H1 (cell line): Measurements from ENCODE around the gene GAS6. TPM values are rescaled to one million over a fixed set of nuclear protein-coding genes. Genes with fewer than 3 reads are reported as not detected.
A peak's percentile ranks its signal among the peaks of the same experiment; 100 is the strongest.

Experiments
- CTCF ChIA-PET: fragments of 300-600 bp; sonication (Branson Sonifier 250); formaldehyde crosslinking; loops from one replicate; lab custom pipeline; 2021; ENCODE audit not compliant: partially characterized antibody; lab: Charles Lee
- POLR2A ChIA-PET: fragments of 300-600 bp; sonication (Branson Sonifier 250); formaldehyde crosslinking; loops from one replicate; lab custom pipeline; 2021; ENCODE audit warnings: inconsistent platforms; ENCODE audit not compliant: partially characterized antibody; lab: Charles Lee
- DNase-seq, 2 experiments: peaks; one replicate each; pipeline versions ENCODE4 v3.0.0 to v3.0.0-alpha.2; 2010 to 2022; ENCODE audit warnings: low spot score in 2 of 2, low read depth in 1 of 2, mixed read lengths in 1 of 2
- FAIRE-seq: peaks from 2 replicates; lab custom pipeline; 2011; peaks lifted over from hg19 to GRCh38; lab: Jason Lieb, UNC
- H2AFZ ChIP-seq: 2 replicates; pipeline ENCODE4 v1.8.1; 2012; ENCODE audit warnings: low read length, inconsistent platforms
- H2AK5ac ChIP-seq: 2 replicates; pipeline ENCODE4 v1.6.1; 2013; ENCODE audit warnings: low read depth, low read length
- H2BK120ac ChIP-seq: replicated peaks from 2 replicates; pipeline ENCODE3; 2013; ENCODE audit warnings: low read depth, low read length, inconsistent platforms
- H2BK12ac ChIP-seq: 2 replicates; pipeline ENCODE4 v1.6.1; 2013; ENCODE audit warnings: low read depth, low read length
- H2BK15ac ChIP-seq: 2 replicates; pipeline ENCODE4 v1.6.1; 2013; ENCODE audit warnings: low read length
- H2BK20ac ChIP-seq: 2 replicates; pipeline ENCODE4 v1.6.1; 2013; ENCODE audit warnings: low read length
- H2BK5ac ChIP-seq: 2 replicates; pipeline ENCODE4 v1.6.1; 2013; ENCODE audit warnings: low read depth, low read length
- H3K14ac ChIP-seq: 2 replicates; pipeline ENCODE4 v1.6.1; 2013; ENCODE audit warnings: inconsistent platforms; ENCODE audit not compliant: insufficient read length
- H3K18ac ChIP-seq: 2 replicates; pipeline ENCODE4 v1.6.1; 2013; ENCODE audit warnings: low read length; ENCODE audit errors: extremely low read depth
- H3K23ac ChIP-seq: 2 replicates; pipeline ENCODE4 v1.6.1; 2013; ENCODE audit warnings: inconsistent platforms; ENCODE audit not compliant: insufficient read length
- H3K23me2 ChIP-seq: 2 replicates; pipeline ENCODE4 v1.6.1; 2013; ENCODE audit warnings: low read depth, low read length
- H3K27ac ChIP-seq: 2 replicates; pipeline ENCODE4 v1.6.1; 2011; ENCODE audit warnings: low read depth, low read length, inconsistent platforms
- H3K27me3 ChIP-seq, 4 experiments: replicated peaks in 1 of 4; 1 replicate in 1 of 4; 2 replicates in 3 of 4; pipeline versions ENCODE4 v1.6.1 to v1.8.1; 2011 to 2013; ENCODE audit warnings: low read length in 3 of 4, mild to moderate bottlenecking in 3 of 4, inconsistent platforms in 2 of 4, mixed read lengths in 2 of 4, moderate library complexity in 1 of 4; ENCODE audit not compliant: control insufficient read depth in 3 of 4, insufficient read depth in 3 of 4; ENCODE audit errors: extremely low read depth in 1 of 4
- H3K36me3 ChIP-seq, 4 experiments: 2 replicates each; pipeline versions ENCODE4 v1.6.1 to v1.8.1; 2011 to 2013; ENCODE audit warnings: mild to moderate bottlenecking in 4 of 4, low read length in 3 of 4, moderate library complexity in 2 of 4, control low read depth in 1 of 4, inconsistent platforms in 1 of 4; ENCODE audit not compliant: insufficient read depth in 4 of 4, control insufficient read depth in 2 of 4
- H3K4ac ChIP-seq: replicated peaks from 2 replicates; pipeline ENCODE3; 2013; ENCODE audit warnings: low read length, low read depth, mixed read lengths, inconsistent platforms; ENCODE audit not compliant: insufficient read length
- H3K4me1 ChIP-seq, 4 experiments: replicated peaks in 1 of 4; 1 replicate in 1 of 4; 2 replicates in 3 of 4; pipeline versions ENCODE4 v1.6.1 to v1.8.1; 2011 to 2013; ENCODE audit warnings: low read length in 3 of 4, inconsistent platforms in 2 of 4, mixed read lengths in 1 of 4; ENCODE audit not compliant: insufficient read depth in 4 of 4, control insufficient read depth in 3 of 4
- H3K4me2 ChIP-seq, 2 experiments: 2 replicates each; pipeline versions ENCODE4 v1.6.1 to v1.8.1; 2011 to 2013; ENCODE audit warnings: low read depth in 2 of 2, low read length in 2 of 2, control low read depth in 1 of 2, inconsistent platforms in 1 of 2, mild to moderate bottlenecking in 1 of 2; ENCODE audit not compliant: insufficient read depth in 1 of 2
- H3K4me3 ChIP-seq, 4 experiments: fragments of 200-600, 300-600 bp in 1 of 4; sonication (generic), shearing (Covaris generic), sonication (Bioruptor Twin) in 1 of 4; 2 replicates each; pipeline versions ENCODE4 v1.5.1 to v1.8.1; 2011 to 2016; ENCODE audit warnings: low read length in 4 of 4, low read depth in 3 of 4, control low read depth in 2 of 4, inconsistent platforms in 2 of 4, mild to moderate bottlenecking in 2 of 4, mixed read lengths in 1 of 4, moderate library complexity in 1 of 4; ENCODE audit not compliant: insufficient read depth in 2 of 4; ENCODE audit errors: extremely low read depth in 1 of 4
- H3K56ac ChIP-seq: replicated peaks from 2 replicates; pipeline ENCODE3; 2013; ENCODE audit warnings: low read depth, mild to moderate bottlenecking, mixed read lengths, low read length, inconsistent platforms; ENCODE audit not compliant: insufficient read length
- H3K79me1 ChIP-seq: 2 replicates; pipeline ENCODE4 v1.6.1; 2013; ENCODE audit warnings: low read depth, low read length, control low read depth
- H3K79me2 ChIP-seq, 2 experiments: 2 replicates each; pipeline versions ENCODE4 v1.6.1 to v1.8.1; 2012 to 2013; ENCODE audit warnings: low read length in 2 of 2, mild to moderate bottlenecking in 2 of 2, inconsistent platforms in 1 of 2; ENCODE audit not compliant: insufficient read depth in 2 of 2, control insufficient read depth in 1 of 2
- H3K9ac ChIP-seq, 4 experiments: replicated peaks in 1 of 4; 1 replicate in 1 of 4; 2 replicates in 3 of 4; pipeline versions ENCODE4 v1.6.1 to v1.8.1; 2011 to 2013; ENCODE audit warnings: low read depth in 3 of 4, low read length in 3 of 4, control low read depth in 2 of 4, mild to moderate bottlenecking in 2 of 4, moderate library complexity in 2 of 4, inconsistent platforms in 1 of 4; ENCODE audit errors: extremely low read depth in 1 of 4
- H3K9me3 ChIP-seq, 2 experiments: 2 replicates each; pipeline versions ENCODE4 v1.6.1 to v1.8.1; 2012 to 2013; ENCODE audit warnings: mild to moderate bottlenecking in 2 of 2, moderate library complexity in 2 of 2, control low read depth in 1 of 2, inconsistent platforms in 1 of 2, low read depth in 1 of 2, low read length in 1 of 2, mixed read lengths in 1 of 2; ENCODE audit not compliant: insufficient read depth in 2 of 2
- H4K20me1 ChIP-seq, 2 experiments: replicated peaks in 1 of 2; 2 replicates each; pipeline versions ENCODE3 to v1.8.1; 2011 to 2013; ENCODE audit warnings: inconsistent platforms in 2 of 2, low read length in 2 of 2, mild to moderate bottlenecking in 1 of 2; ENCODE audit not compliant: insufficient read depth in 2 of 2, control insufficient read depth in 1 of 2
- H4K5ac ChIP-seq: 2 replicates; pipeline ENCODE4 v1.6.1; 2013; ENCODE audit warnings: low read length, low read depth, mixed read lengths, inconsistent platforms; ENCODE audit not compliant: insufficient read length
- H4K8ac ChIP-seq: 2 replicates; pipeline ENCODE4 v1.8.0; 2013; ENCODE audit warnings: mild to moderate bottlenecking, moderate library complexity, low read length, inconsistent platforms; ENCODE audit not compliant: insufficient read depth; ENCODE audit errors: extremely low read depth
- H4K91ac ChIP-seq: replicated peaks from 2 replicates; pipeline ENCODE3; 2013; ENCODE audit warnings: low read length, mixed read lengths, inconsistent platforms; ENCODE audit not compliant: insufficient read length
- CHD2 ChIP-seq: IDR thresholded peaks from 2 replicates; pipeline ENCODE4 v1.6.1; 2012; ENCODE audit warnings: low read length, improper control_type of control experiment
- EZH2 ChIP-seq: fragments of 200-600 bp; sonication (generic); IDR thresholded peaks from 2 replicates; pipeline ENCODE4 v1.7.1; 2012; ENCODE audit warnings: low read depth, mild to moderate bottlenecking, moderate library complexity, low read length, inconsistent platforms; ENCODE audit not compliant: severe bottlenecking
- HDAC2 ChIP-seq, 2 experiments: fragments of 300-600 bp in 1 of 2; sonication (generic) in 1 of 2; IDR thresholded peaks; 2 replicates each; pipeline ENCODE4 v1.6.1; 2011 to 2012; ENCODE audit warnings: low read depth in 2 of 2, low read length in 2 of 2, mild to moderate bottlenecking in 2 of 2, moderate library complexity in 2 of 2, borderline replicate concordance in 1 of 2, inconsistent platforms in 1 of 2
- RBBP5 ChIP-seq: IDR thresholded peaks from 2 replicates; pipeline ENCODE4 v1.7.1; 2012; ENCODE audit warnings: low read depth, mild to moderate bottlenecking, inconsistent platforms, low read length, moderate library complexity, borderline replicate concordance
- SP4 ChIP-seq: IDR thresholded peaks from 2 replicates; pipeline ENCODE4 v1.6.1; 2012; ENCODE audit warnings: low read length, inconsistent platforms
- SRF ChIP-seq: IDR thresholded peaks from 2 replicates; pipeline ENCODE4 v1.6.1; 2011; ENCODE audit warnings: mild to moderate bottlenecking, low read depth, low read length, moderate library complexity
- YY1 ChIP-seq: IDR thresholded peaks from 2 replicates; pipeline ENCODE4 v1.6.1; 2011; ENCODE audit warnings: low read depth, mild to moderate bottlenecking, low read length
- WGBS, 2 experiments: shearing (Covaris generic) in 1 of 2; methylation state at CpG; one replicate each; pipeline versions ENCODE4 v1.1.6 to v1.1.7; 2013 to 2015; ENCODE audit warnings: low lambda C conversion rate in 2 of 2, mixed read lengths in 2 of 2, inconsistent platforms in 1 of 2, low coverage in 1 of 2, missing lambda C conversion rate in 1 of 2; ENCODE audit not compliant: insufficient replicate concordance in 2 of 2, insufficient coverage in 1 of 2, insufficient read length in 1 of 2; ENCODE audit errors: extremely low coverage in 1 of 2, missing lambda C conversion rate in 1 of 2; 5-methylcytosine and 5-hydroxymethylcytosine counted together
- polyA plus RNA-seq, 7 experiments: library from polyadenylated mRNA; depleted of rRNA in 3 of 7; stranded (reverse) in 5 of 7; unstranded in 2 of 7; fragments of >200 nt in 5 of 7; fragments of 200-250 nt in 2 of 7; gene quantifications; 1 replicate in 5 of 7; 2 replicates in 1 of 7; 4 replicates in 1 of 7; pipeline versions ENCODE4 v1.2.1 to v1.2.3, GENCODE V29; 2011 to 2013; ENCODE audit warnings: missing spikeins in 2 of 7, mixed read lengths in 2 of 7
- total RNA-seq: library from RNA; stranded (reverse); fragmentation: NEBNext Ultra II Directional; extraction: Animal tissue kit (Norgen Biotek cat#: 25700); gene quantifications from 2 replicates; pipeline ENCODE4 v1.2.1, GENCODE V29; 2021

GAS6 gene
- total and polyA plus RNA-seq, 2 of the 8 experiments (the other 6 are each of a cell fraction or from before 2014, with no cell fraction given): 18.6 to 31.0 TPM

- Histone ChIP-seq H2AFZ (no peak overlapping the region), H3K4ac (no peak overlapping the region), H3K9me3 (no peaks in the 10 kb centered on the region), H3K4me1 (peaks cover 0 to 16% (median 7%) of the 10 kb centered on the region in 4 experiments; a peak in 6 of 7 replicates), H4K8ac (no peak overlapping the region), H3K23me2 (peaks cover 7% of the 10 kb centered on the region; the same call in 1 of the 2 replicates), H3K4me2 (no peak overlapping the region), H3K79me2 (peaks cover 4 to 27% of the 10 kb centered on the region in 2 experiments; a peak in 3 of 4 replicates), H2BK15ac (no peak overlapping the region), H2BK5ac (no peak overlapping the region), H3K56ac (no peak overlapping the region), H4K91ac (no peak overlapping the region), H3K9ac (no peak overlapping the region), H2BK20ac (no peak overlapping the region), H4K5ac (no peak overlapping the region), H3K23ac (no peak overlapping the region), H3K36me3 (no peaks in the 10 kb centered on the region; a peak in 1 of 8 replicates), H2AK5ac (no peak overlapping the region), H3K27ac (no peak overlapping the region), H3K14ac (no peak overlapping the region), H3K27me3 (no peaks in the 10 kb centered on the region), H3K18ac (no peak overlapping the region), H3K79me1 (peaks cover 6% of the 10 kb centered on the region), H2BK12ac (no peak overlapping the region), H4K20me1 (peaks cover 0 to 14% of the 10 kb centered on the region in 2 experiments), H3K4me3 (no peak overlapping the region), H2BK120ac (no peak overlapping the region)
- DNase-seq (peak in 1 of 2 experiments; percentile 43), FAIRE-seq (no peak)
- WGBS, 2 experiments: 90% methylated on average over 11 of the region's 11 CpGs; no CpG with 5 or more reads in 1 of the 2 experiments
- POLR2A ChIA-PET: no interaction called here
- CTCF ChIA-PET: interaction anchor here (0.8 to 2.1 kb wide), 3 partner anchors 39 to 67 kb away, joined by 4 to 6 read pairs (median 5); no protein-coding TSS in a partner anchor
- no peak for TF ChIP-seq HDAC2 (IDR thresholded peaks at IDR 0.05; ENCODE audit: borderline replicate concordance in 1 of 2, low read depth in 2 of 2, low read length in 2 of 2)
- no peak for TF ChIP-seq RBBP5
- no peak for TF ChIP-seq SP4
- no peak for TF ChIP-seq EZH2
- TF ChIP-seq SRF: no peak
- no peak for TF ChIP-seq YY1
- no peak for TF ChIP-seq CHD2
Observed at GRCh38 chr13:113853518-113854237, 10.2 kb downstream of the GAS6 start.
